Ectodermal cell (in vitro differentiated cells): ENCODE measurements around the gene JAZF1. TPM values are rescaled to one million over a fixed set of nuclear protein-coding genes. Genes with fewer than 3 reads are reported as not detected.

Experiments
- H3K27ac ChIP-seq: 2 replicates; pipeline ENCODE4 v1.7.0; 2013; ENCODE audit warnings: mild to moderate bottlenecking, low read depth, low read length; ENCODE audit not compliant: insufficient read depth, poor library complexity, severe bottlenecking
- H3K27me3 ChIP-seq: 2 replicates; pipeline ENCODE4 v1.7.0; 2013; ENCODE audit warnings: mild to moderate bottlenecking, low read length; ENCODE audit not compliant: insufficient read depth, control insufficient read depth, poor library complexity, severe bottlenecking
- H3K36me3 ChIP-seq: one replicate; pipeline ENCODE4 v1.7.0; 2013; ENCODE audit warnings: low read length; ENCODE audit not compliant: control insufficient read depth, insufficient read depth
- H3K4me1 ChIP-seq: one replicate; pipeline ENCODE4 v1.7.0; 2013; ENCODE audit warnings: low read length; ENCODE audit not compliant: control insufficient read depth, insufficient read depth
- H3K4me3 ChIP-seq: 2 replicates; pipeline ENCODE4 v1.7.0; 2013; ENCODE audit warnings: low read depth, low read length, control low read depth; ENCODE audit not compliant: insufficient read depth
- H3K9me3 ChIP-seq: 2 replicates; pipeline ENCODE4 v1.7.0; 2013; ENCODE audit warnings: mild to moderate bottlenecking, low read length, moderate library complexity; ENCODE audit not compliant: control insufficient read depth
- WGBS, 2 experiments: methylation state at CpG; one replicate each; pipeline ENCODE4 v1.1.7; 2013; ENCODE audit warnings: missing lambda C conversion rate in 2 of 2; 5-methylcytosine and 5-hydroxymethylcytosine counted together
- polyA plus RNA-seq, 4 experiments: library from polyadenylated mRNA; stranded (reverse); fragments of 50-300 nt; gene quantifications; one replicate each; pipeline ENCODE4 v1.2.3, GENCODE V29; 2013

JAZF1 gene
- 4.6 TPM for polyA plus RNA-seq (2013, experiment 1 of 4)
- 3.7 TPM for polyA plus RNA-seq (2013, experiment 2 of 4)
- polyA plus RNA-seq (2013, experiment 3 of 4) = 3.5 TPM
- polyA plus RNA-seq (2013, experiment 4 of 4) = 3.2 TPM

DNA sequence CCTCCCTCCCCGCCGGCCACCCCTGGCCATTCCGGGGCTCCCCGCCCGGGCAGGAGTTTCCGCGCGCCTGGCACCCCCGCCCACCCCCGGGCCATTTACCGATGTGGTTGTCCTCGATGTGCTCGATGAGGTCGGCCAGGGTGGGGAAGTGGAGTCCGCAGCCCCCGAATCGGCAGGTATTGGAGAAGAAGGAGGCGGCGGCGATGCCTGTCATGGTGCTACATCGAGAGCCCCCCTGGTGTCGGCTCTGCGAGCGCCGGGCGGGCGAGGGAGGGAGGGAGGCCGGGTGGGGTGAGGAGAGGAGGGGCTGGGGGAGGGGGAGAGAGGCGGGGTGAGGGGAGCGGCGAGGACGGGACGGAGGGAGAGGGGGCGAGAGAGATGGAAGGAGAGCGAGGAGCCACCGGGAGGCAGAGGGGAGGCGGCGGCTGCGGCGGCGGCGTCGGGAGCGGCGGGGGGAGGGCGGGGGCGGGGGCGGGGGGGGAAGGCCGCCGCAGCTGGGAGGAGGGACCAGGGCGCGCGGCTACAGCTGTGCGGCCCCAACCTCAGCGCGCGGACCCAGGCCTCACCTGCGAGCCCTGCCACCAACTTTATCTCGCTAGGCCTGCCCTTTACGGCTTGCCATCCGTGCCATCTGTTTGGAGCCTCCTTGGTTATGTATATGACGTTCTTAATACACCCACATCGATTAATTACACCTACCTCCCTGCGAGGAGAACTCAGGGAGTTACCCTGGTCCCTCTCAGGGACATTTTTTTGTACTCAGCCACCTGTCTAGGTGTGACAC lies at the start of gene JAZF1:
Gene JAZF1 (minus strand): TSS at position 432 of the 784 bp plus-strand sequence.
- no peak within 1 kb of the TSS for H3K27ac ChIP-seq
- peaks cover 3% of the 10 kb centered on the region for H3K4me1 ChIP-seq
- 1% methylated on average over 62 to 64 of the region's 64 CpGs for WGBS, 2 experiments
- H3K36me3 ChIP-seq = no peaks in the 10 kb centered on the region
- peak within 1 kb of the TSS; percentile 56 for H3K4me3 ChIP-seq
- H3K9me3 ChIP-seq = no peaks in the 10 kb centered on the region
- H3K27me3 ChIP-seq = peaks cover 35% of the 10 kb centered on the region

DNA sequence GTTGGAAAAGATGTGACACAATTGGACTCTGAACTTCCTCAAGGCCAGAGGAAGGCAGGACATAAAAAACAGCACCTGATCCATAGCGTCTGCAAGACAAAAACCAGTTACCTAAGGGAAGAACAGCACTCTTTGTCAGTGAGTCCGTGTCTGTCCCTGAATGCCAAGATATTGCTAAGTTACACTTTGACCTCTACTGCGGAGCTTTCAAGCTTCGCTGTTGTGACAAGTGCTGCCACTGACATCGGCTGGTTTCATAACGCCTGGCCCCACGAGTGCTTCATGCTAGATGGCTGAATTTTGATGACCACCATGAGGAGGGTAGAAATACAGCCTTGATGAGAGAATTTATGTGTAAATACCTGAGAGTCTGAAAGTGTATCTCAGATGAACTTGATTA lies 49.7 kb upstream of the JAZF1 start:
- Histone ChIP-seq H3K27me3 (no peaks in the 10 kb centered on the region), H3K9me3 (no peaks in the 10 kb centered on the region)
- WGBS, 2 experiments = 80 to 81% methylated on average over 7 of the region's 7 CpGs

DNA sequence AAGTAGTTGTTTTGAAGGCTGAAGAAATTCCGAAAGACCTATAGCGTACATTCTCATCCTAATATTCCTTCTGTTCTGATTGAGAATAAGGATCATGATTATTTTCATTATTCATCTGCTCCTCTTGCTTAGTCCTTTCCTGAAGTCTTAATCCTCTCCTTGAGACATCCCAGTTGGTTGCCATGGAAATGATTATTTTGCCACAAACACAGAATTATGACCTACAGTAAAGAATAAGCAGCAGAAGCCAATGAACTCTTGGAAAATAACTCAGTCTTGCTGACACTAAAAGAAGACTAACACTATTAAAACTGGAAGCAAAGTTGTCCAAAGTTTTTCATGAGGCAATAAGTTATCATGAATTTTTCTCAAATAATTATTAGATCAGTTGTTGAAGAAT lies 47.8 kb upstream of the JAZF1 start:
- H3K36me3 ChIP-seq = no peaks in the 10 kb centered on the region
- no peak overlapping the region for H3K27ac ChIP-seq
- no peak overlapping the region for H3K4me3 ChIP-seq
- H3K4me1 ChIP-seq = peaks cover 16% of the 10 kb centered on the region
- WGBS, 2 experiments = 44 to 50% methylated on average over 2 of the region's 2 CpGs
- no peaks in the 10 kb centered on the region for H3K9me3 ChIP-seq
- no peaks in the 10 kb centered on the region for H3K27me3 ChIP-seq

More for the DNA sequence above, 49.7 kb upstream of the JAZF1 start:
- H3K4me3 ChIP-seq = no peak overlapping the region
- no peak overlapping the region for H3K27ac ChIP-seq
- no peaks in the 10 kb centered on the region for H3K36me3 ChIP-seq
- peaks cover 16% of the 10 kb centered on the region for H3K4me1 ChIP-seq

DNA sequence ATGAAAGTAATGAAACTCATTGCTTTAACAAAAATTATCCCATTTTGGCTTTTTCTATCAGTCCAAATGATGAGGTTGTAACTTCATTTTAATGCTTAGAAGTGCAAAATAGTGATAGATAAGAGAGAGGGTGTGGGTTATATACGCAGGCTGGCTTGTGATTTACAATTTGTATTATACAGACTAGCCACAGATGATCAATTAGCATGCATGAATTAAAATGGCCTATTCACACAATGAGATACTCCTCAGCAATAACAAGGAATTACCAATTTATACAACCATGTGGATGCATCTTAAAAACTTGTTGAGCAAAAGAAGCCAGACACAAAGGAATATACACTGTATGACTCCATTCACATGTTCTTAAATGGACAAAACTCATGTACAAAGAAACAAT lies 45.4 kb upstream of the JAZF1 start:
- Histone ChIP-seq H3K36me3 (no peaks in the 10 kb centered on the region), H3K27ac (no peak overlapping the region), H3K4me1 (peaks cover 10% of the 10 kb centered on the region), H3K27me3 (no peaks in the 10 kb centered on the region), H3K4me3 (no peak overlapping the region), H3K9me3 (no peaks in the 10 kb centered on the region)
- WGBS, 2 experiments = 57% methylated on average over 1 of the region's 1 CpG; no CpG with 5 or more reads in 1 of the 2 experiments

DNA sequence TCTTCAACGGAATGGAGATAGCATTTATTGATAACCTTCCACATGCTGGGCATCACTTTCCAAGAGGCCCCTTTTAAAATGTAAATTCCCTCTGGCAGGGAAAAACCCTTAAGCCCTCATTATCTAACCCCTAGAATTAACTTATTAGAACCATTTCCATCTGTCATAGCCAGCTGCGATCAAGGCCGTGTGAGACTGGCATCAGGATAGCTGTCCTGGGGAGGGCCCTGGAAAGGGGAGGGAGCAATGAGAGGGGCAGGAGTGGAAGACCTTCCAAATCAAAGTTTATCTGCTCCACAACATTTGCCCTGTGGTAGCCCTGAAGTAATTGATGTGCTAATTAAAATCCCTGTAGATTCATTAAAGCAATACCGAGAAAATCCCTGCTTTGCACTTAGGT lies 45.0 kb upstream of the JAZF1 start:
- Histone ChIP-seq H3K27me3 (no peaks in the 10 kb centered on the region), H3K4me3 (no peak overlapping the region), H3K36me3 (no peaks in the 10 kb centered on the region), H3K27ac (no peak overlapping the region), H3K9me3 (no peaks in the 10 kb centered on the region), H3K4me1 (peaks cover 6% of the 10 kb centered on the region)
- 63 to 66% methylated on average over 3 of the region's 4 CpGs for WGBS, 2 experiments

DNA sequence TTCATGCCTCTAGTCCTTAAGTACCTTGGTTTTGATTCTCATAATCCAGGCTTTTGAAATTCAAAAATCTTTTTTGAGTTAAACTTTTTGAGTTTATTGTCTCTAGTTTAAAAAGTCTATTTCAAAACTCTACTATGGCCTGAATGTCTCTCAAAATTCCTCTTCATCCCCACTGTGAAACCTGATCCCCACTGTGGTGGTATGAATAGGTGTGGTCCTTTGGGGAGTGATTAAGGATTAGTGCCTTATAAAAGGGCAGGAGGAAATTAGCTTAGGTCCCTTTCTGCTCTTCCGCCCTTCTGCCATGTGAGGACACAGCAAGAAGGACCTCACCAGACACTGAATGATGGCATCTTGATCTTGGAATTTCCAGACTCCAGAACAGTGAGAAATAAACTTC lies 44.1 kb upstream of the JAZF1 start:
- no peak overlapping the region for H3K27ac ChIP-seq
- no peaks in the 10 kb centered on the region for H3K9me3 ChIP-seq
- no peaks in the 10 kb centered on the region for H3K36me3 ChIP-seq
- peaks cover under 1% of the 10 kb centered on the region for H3K4me1 ChIP-seq
- no peaks in the 10 kb centered on the region for H3K27me3 ChIP-seq
- H3K4me3 ChIP-seq = no peak overlapping the region
- 59 to 85% methylated on average over 1 of the region's 1 CpG for WGBS, 2 experiments

DNA sequence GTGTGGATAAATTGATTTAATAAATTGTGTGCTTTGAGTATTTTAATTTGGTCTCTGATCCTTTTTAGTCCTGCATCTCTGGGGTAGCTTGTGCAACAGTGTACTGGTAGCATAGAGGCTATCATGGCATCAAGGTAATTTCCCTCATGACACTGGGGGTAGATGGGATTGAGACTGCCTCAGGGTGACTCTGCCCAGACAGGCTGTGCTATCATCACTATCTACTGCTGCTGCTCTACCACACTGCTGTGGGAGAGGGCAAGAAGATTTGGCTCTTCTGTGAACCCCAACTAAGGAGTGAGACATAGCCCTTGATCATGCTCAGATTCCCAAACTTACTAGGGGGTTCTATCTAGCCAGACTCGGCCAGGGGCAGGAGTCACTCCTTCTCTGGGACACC lies 43.6 kb upstream of the JAZF1 start:
- no peak overlapping the region for H3K4me3 ChIP-seq
- no peaks in the 10 kb centered on the region for H3K4me1 ChIP-seq
- no peaks in the 10 kb centered on the region for H3K9me3 ChIP-seq
- no peaks in the 10 kb centered on the region for H3K27me3 ChIP-seq
- 80 to 88% methylated on average over 1 of the region's 1 CpG for WGBS, 2 experiments
- H3K27ac ChIP-seq = no peak overlapping the region
- H3K36me3 ChIP-seq = no peaks in the 10 kb centered on the region

DNA sequence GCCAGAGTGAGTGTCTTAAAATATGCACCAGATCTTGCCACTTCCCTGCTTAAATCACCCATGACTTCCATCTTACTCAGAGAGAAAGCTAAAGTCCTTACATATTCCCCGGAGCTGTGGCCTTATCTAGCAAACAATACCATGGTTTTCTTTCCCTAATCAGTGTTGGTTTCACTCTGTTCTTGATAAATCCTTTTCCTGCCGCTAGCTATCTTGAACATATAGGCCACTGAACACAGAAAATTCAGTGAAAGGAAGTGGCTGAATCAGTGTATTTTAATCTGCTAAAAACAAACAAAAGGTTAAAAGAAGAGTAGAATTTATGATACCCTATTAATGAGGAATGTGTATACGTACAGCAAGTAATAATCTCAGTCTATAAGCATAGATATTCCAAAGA lies 42.0 kb upstream of the JAZF1 start:
- H3K36me3 ChIP-seq = no peaks in the 10 kb centered on the region
- no peak overlapping the region for H3K4me3 ChIP-seq
- H3K4me1 ChIP-seq = no peaks in the 10 kb centered on the region
- 83 to 99% methylated on average over 2 to 3 of the region's 3 CpGs for WGBS, 2 experiments
- no peak overlapping the region for H3K27ac ChIP-seq
- H3K27me3 ChIP-seq = no peaks in the 10 kb centered on the region
- no peaks in the 10 kb centered on the region for H3K9me3 ChIP-seq

DNA sequence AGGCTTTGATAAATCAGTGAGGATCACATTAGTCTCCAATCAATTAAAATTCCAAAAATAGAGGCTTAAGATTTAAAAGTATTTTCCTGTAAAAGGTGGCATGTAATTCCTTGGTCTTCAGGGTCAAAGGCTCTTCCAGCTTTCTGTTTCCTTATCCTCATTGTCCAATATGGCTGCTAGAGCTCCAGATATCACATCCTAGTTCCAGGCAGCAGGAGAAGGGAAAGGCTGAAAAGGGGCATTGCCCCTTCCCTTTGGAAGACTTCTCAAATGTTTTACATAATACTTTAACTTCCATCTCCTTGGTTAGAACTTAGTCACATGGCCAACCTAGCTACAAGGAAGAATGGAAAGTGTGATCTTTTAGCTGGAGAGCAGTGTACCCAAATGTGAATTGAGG lies 39.2 kb upstream of the JAZF1 start:
- no peaks in the 10 kb centered on the region for H3K4me1 ChIP-seq
- H3K27ac ChIP-seq = no peak overlapping the region
- H3K36me3 ChIP-seq = no peaks in the 10 kb centered on the region
- no peaks in the 10 kb centered on the region for H3K9me3 ChIP-seq
- no peaks in the 10 kb centered on the region for H3K27me3 ChIP-seq
- H3K4me3 ChIP-seq = no peak overlapping the region

DNA sequence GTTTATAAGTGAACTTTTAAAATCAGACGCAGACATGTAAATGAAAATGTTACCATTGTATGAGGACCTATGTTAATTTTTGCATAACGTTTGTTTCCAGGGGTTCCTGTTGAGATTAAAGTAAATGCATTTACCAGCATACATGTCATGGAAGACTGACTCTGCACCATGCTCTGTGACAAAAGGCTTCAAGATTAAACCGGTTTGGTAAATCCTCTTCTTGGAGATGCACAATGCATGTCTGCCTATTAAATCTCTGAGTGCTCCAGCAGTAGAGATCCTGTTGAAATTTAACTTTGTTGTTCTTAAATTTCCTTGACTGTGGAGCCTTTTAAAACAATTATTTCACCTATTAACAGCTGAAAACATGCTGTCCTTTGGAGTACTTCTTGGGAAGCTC lies 36.5 kb upstream of the JAZF1 start:
- H3K4me3 ChIP-seq = no peak overlapping the region
- H3K36me3 ChIP-seq = no peaks in the 10 kb centered on the region
- no peaks in the 10 kb centered on the region for H3K4me1 ChIP-seq
- H3K27me3 ChIP-seq = no peaks in the 10 kb centered on the region
- 72 to 73% methylated on average over 3 of the region's 3 CpGs for WGBS, 2 experiments
- H3K27ac ChIP-seq = no peak overlapping the region
- no peaks in the 10 kb centered on the region for H3K9me3 ChIP-seq
